Loucy (cell line): ENCODE measurements around the gene HECTD1.

Experiments used
- H2AFZ ChIP-seq: fragments of 200-600 bp; sonication (generic); 2 replicates; pipeline ENCODE4 v1.6.0; 2016; ENCODE audit warnings: antibody characterized with exemption, mild to moderate bottlenecking, low read length, moderate library complexity
- H3F3A ChIP-seq: fragments of 200-600 bp; 2 replicates; pipeline ENCODE4 v1.6.0; 2016; ENCODE audit warnings: antibody characterized with exemption, low read depth, mild to moderate bottlenecking
- H3K27me3 ChIP-seq: fragments of 200-600 bp; sonication (generic); 2 replicates; pipeline ENCODE4 v1.6.1; 2014; ENCODE audit warnings: low read length, mild to moderate bottlenecking; ENCODE audit not compliant: insufficient read depth, poor library complexity, severe bottlenecking
- H3K36me3 ChIP-seq: fragments of 200-600 bp; sonication (generic); 2 replicates; pipeline ENCODE4 v1.6.1; 2016; ENCODE audit warnings: low read length; ENCODE audit not compliant: insufficient read depth
- H3K4me1 ChIP-seq: fragments of 200-600 bp; sonication (generic); 2 replicates; pipeline ENCODE4 v1.5.1; 2014; ENCODE audit warnings: low read length, mild to moderate bottlenecking; ENCODE audit not compliant: insufficient read depth, poor library complexity, severe bottlenecking
- H3K4me2 ChIP-seq: fragments of 200-600 bp; sonication (generic); 2 replicates; pipeline ENCODE4 v1.6.0; 2014; ENCODE audit warnings: antibody characterized with exemption, low read length, low read depth, mild to moderate bottlenecking; ENCODE audit not compliant: poor library complexity, severe bottlenecking
- H3K4me3 ChIP-seq: fragments of 200-600 bp; sonication (generic); 2 replicates; pipeline ENCODE4 v1.5.1; 2014; ENCODE audit warnings: low read length, mild to moderate bottlenecking, mixed read lengths; ENCODE audit not compliant: poor library complexity, severe bottlenecking
- H3K79me2 ChIP-seq: fragments of 200-600 bp; sonication (generic); 2 replicates; pipeline ENCODE4 v1.6.1; 2014; ENCODE audit warnings: low read length; ENCODE audit not compliant: insufficient read depth
- H3K9ac ChIP-seq: fragments of 200-600 bp; sonication (generic); 2 replicates; pipeline ENCODE4 v1.6.0; 2014; ENCODE audit warnings: mild to moderate bottlenecking, low read depth, low read length, moderate library complexity; ENCODE audit not compliant: poor library complexity, severe bottlenecking
- H3K9me2 ChIP-seq: fragments of 200-600 bp; sonication (generic); replicated peaks from 2 replicates; pipeline ENCODE4 v1.6.1; 2016; ENCODE audit warnings: low read depth, low read length, mixed read lengths
- H3K9me3 ChIP-seq: fragments of 200-600 bp; sonication (generic); 2 replicates; pipeline ENCODE4 v1.6.1; 2014; ENCODE audit warnings: mild to moderate bottlenecking, antibody characterized with exemption, low read length, low read depth; ENCODE audit not compliant: insufficient read depth
- H4K20me1 ChIP-seq: fragments of 200-600 bp; sonication (generic); 2 replicates; pipeline ENCODE4 v1.6.0; 2014; ENCODE audit warnings: antibody characterized with exemption, low read length, mild to moderate bottlenecking; ENCODE audit not compliant: insufficient read depth, poor library complexity, severe bottlenecking
- EZH2phosphoT487 ChIP-seq: fragments of 200-600 bp; IDR thresholded peaks from 2 replicates; pipeline ENCODE4 v1.6.1; 2018; ENCODE audit warnings: antibody characterized with exemption, mild to moderate bottlenecking, moderate library complexity, borderline replicate concordance
- TF ChIP-seq, protein P1 (sequence below): fragments of 200-600 bp; sonication (generic); conservative IDR thresholded peaks from 2 replicates; pipeline ENCODE4 v1.5.1; 2014; ENCODE audit warnings: mild to moderate bottlenecking, antibody characterized with exemption, low read length

HECTD1 gene

DNA sequence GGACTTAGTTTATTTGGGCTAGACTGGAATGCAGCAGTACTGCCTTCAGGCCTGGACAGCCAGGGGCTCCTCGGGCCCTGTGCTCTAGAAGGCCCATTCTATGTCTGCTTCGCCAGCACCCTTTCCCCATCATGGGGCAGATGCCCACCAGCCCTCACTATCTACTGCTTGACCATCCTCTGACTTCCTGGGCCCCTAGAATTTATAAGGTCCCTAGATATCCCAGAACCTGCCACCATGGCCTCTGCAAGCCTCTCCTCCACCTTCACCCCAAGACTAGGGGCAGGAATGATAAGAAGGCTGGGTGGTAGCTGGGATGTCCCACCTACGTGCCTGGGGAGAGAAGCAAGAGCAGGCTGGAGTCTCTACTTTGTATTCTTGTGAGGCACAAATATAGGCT lies 122.6 kb downstream of the HECTD1 start:
- Histone ChIP-seq H3K36me3 (no peaks in the 10 kb centered on the region), H3K4me3 (no peak overlapping the region), H3K4me1 (no peaks in the 10 kb centered on the region), H3K9ac (no peak overlapping the region), H4K20me1 (no peaks in the 10 kb centered on the region), H2AFZ (no peak overlapping the region), H3K79me2 (no peaks in the 10 kb centered on the region), H3F3A (no peaks in the 10 kb centered on the region), H3K9me2 (no peaks in the 10 kb centered on the region), H3K27me3 (no peaks in the 10 kb centered on the region), H3K4me2 (no peak overlapping the region), H3K9me3 (no peaks in the 10 kb centered on the region)
- TF ChIP-seq, protein P1, sequence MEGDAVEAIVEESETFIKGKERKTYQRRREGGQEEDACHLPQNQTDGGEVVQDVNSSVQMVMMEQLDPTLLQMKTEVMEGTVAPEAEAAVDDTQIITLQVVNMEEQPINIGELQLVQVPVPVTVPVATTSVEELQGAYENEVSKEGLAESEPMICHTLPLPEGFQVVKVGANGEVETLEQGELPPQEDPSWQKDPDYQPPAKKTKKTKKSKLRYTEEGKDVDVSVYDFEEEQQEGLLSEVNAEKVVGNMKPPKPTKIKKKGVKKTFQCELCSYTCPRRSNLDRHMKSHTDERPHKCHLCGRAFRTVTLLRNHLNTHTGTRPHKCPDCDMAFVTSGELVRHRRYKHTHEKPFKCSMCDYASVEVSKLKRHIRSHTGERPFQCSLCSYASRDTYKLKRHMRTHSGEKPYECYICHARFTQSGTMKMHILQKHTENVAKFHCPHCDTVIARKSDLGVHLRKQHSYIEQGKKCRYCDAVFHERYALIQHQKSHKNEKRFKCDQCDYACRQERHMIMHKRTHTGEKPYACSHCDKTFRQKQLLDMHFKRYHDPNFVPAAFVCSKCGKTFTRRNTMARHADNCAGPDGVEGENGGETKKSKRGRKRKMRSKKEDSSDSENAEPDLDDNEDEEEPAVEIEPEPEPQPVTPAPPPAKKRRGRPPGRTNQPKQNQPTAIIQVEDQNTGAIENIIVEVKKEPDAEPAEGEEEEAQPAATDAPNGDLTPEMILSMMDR: no peak
- TF ChIP-seq EZH2phosphoT487: no peak

DNA sequence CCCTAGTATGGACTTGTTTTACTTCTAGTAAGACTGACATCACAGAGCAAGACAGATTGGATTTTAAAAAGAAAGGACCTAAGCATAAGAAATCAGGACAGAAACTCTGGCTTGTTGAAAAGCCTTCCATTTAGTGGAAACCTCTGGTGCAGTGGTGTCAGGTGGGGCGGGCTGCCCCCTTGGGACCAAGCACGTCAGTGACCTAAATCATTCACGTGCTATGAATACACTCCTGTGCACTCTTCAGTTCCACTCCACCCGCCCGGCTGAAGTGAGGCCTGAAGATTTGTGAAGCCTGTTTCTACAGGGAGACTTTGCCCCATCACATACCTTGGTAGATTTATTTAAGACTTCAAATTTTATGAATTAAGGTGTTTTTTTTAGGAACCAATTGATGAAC lies 123.2 kb downstream of the HECTD1 start:
- H4K20me1 ChIP-seq: no peaks in the 10 kb centered on the region
- H3K4me1 ChIP-seq: no peaks in the 10 kb centered on the region
- no peak overlapping the region for H3K4me2 ChIP-seq
- H3K9me3 ChIP-seq: no peaks in the 10 kb centered on the region
- H3K79me2 ChIP-seq: no peaks in the 10 kb centered on the region
- no peaks in the 10 kb centered on the region for H3F3A ChIP-seq
- H3K9ac ChIP-seq: no peak overlapping the region
- no peak overlapping the region for H2AFZ ChIP-seq
- H3K4me3 ChIP-seq: no peak overlapping the region
- H3K27me3 ChIP-seq: no peaks in the 10 kb centered on the region
- no peaks in the 10 kb centered on the region for H3K36me3 ChIP-seq
- no peaks in the 10 kb centered on the region for H3K9me2 ChIP-seq
- no peak for TF ChIP-seq EZH2phosphoT487
- TF ChIP-seq, protein P1: peak; percentile 18; the same call in 1 of the 2 replicates

DNA sequence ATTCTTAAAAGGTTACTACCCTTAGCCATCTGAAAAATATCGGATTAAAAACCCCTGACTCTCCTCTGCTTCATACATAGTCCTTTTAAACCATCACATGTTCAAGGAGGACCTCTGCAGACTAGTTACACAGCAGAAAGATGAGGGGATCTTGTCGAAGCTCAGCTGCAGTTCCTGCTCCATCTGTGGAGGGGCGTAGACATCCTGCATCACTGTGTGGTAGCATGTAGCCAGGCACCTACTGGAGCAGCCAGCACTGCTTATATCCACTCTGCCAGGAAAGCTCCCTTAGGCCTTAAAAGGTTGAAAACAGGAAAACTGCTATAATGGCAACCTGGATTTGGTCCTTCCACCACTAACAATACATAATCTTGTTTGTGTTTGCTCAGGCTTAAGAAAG lies 123.8 kb downstream of the HECTD1 start:
- Histone ChIP-seq H3K4me3 (no peak overlapping the region), H3K9me3 (no peaks in the 10 kb centered on the region), H3K36me3 (no peaks in the 10 kb centered on the region), H3K9ac (no peak overlapping the region), H3K4me1 (no peaks in the 10 kb centered on the region), H3K27me3 (no peaks in the 10 kb centered on the region), H3K79me2 (no peaks in the 10 kb centered on the region), H3K9me2 (no peaks in the 10 kb centered on the region), H3K4me2 (no peak overlapping the region), H4K20me1 (no peaks in the 10 kb centered on the region), H2AFZ (no peak overlapping the region), H3F3A (no peaks in the 10 kb centered on the region)
- TF ChIP-seq, protein P1: no peak
- no peak for TF ChIP-seq EZH2phosphoT487
